Bronchial epithelial cell (primary cell): ENCODE results near the gene CHI3L1. TPM values are rescaled to one million over a fixed set of nuclear protein-coding genes. Genes with fewer than 3 reads are reported as not detected.

Experiments
- DNase-seq: peaks from one replicate; pipeline ENCODE4 v3.0.0-alpha.2; 2010; ENCODE audit warnings: low read depth
- FAIRE-seq: peaks from 2 replicates; lab custom pipeline; 2011; peaks lifted over from hg19 to GRCh38; lab: Jason Lieb, UNC
- H3K27me3 ChIP-seq: 2 replicates; pipeline ENCODE4 v1.5.1; 2011; ENCODE audit warnings: low read length; ENCODE audit not compliant: control insufficient read depth, insufficient read depth
- H3K36me3 ChIP-seq: 2 replicates; pipeline ENCODE4 v1.5.1; 2011; ENCODE audit warnings: low read length; ENCODE audit not compliant: control insufficient read depth, insufficient read depth
- H3K4me3 ChIP-seq: 2 replicates; pipeline ENCODE4 v1.5.1; 2011; ENCODE audit warnings: mild to moderate bottlenecking, low read depth, low read length, control low read depth
- total RNA-seq: library from RNA; depleted of rRNA; stranded (reverse); fragments of >200 nt; gene quantifications from 2 replicates; pipeline ENCODE4 v1.2.1, GENCODE V29; 2014
- TF ChIP-seq, protein P1 (sequence below): IDR thresholded peaks from 2 replicates; pipeline ENCODE4 v1.5.1; 2011; ENCODE audit warnings: mild to moderate bottlenecking, moderate library complexity, low read length, control low read depth, inconsistent platforms; ENCODE audit not compliant: insufficient read depth, severe bottlenecking

The CHI3L1 gene
- total RNA-seq, 1 donor from 2014 or later, result 0.79 TPM

GRCh38 chr1:203165101-203165799, 21.3 kb downstream of the CHI3L1 start:
- Histone ChIP-seq H3K27me3 (peaks cover 7% of the 10 kb centered on the region), H3K36me3 (no peaks in the 10 kb centered on the region), H3K4me3 (no peak overlapping the region)
- FAIRE-seq (no peak), DNase-seq (no peak)
- TF ChIP-seq, protein P1, sequence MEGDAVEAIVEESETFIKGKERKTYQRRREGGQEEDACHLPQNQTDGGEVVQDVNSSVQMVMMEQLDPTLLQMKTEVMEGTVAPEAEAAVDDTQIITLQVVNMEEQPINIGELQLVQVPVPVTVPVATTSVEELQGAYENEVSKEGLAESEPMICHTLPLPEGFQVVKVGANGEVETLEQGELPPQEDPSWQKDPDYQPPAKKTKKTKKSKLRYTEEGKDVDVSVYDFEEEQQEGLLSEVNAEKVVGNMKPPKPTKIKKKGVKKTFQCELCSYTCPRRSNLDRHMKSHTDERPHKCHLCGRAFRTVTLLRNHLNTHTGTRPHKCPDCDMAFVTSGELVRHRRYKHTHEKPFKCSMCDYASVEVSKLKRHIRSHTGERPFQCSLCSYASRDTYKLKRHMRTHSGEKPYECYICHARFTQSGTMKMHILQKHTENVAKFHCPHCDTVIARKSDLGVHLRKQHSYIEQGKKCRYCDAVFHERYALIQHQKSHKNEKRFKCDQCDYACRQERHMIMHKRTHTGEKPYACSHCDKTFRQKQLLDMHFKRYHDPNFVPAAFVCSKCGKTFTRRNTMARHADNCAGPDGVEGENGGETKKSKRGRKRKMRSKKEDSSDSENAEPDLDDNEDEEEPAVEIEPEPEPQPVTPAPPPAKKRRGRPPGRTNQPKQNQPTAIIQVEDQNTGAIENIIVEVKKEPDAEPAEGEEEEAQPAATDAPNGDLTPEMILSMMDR, result no peak

GRCh38 chr1:203163891-203164635, 22.4 kb downstream of the CHI3L1 start:
- no peak overlapping the region for H3K4me3 ChIP-seq
- H3K36me3 ChIP-seq, result no peaks in the 10 kb centered on the region
- peaks cover 7% of the 10 kb centered on the region for H3K27me3 ChIP-seq
- FAIRE-seq (no peak), DNase-seq (no peak)
- TF ChIP-seq, protein P1, result no peak

GRCh38 chr1:203162403-203162802, 24.1 kb downstream of the CHI3L1 start:
- DNase-seq (no peak), FAIRE-seq (no peak)
- peaks cover 4% of the 10 kb centered on the region for H3K27me3 ChIP-seq
- H3K36me3 ChIP-seq, result no peaks in the 10 kb centered on the region
- H3K4me3 ChIP-seq, result no peak overlapping the region
- TF ChIP-seq, protein P1, result no peak

GRCh38 chr1:203161703-203162102, 24.8 kb downstream of the CHI3L1 start:
- FAIRE-seq (no peak), DNase-seq (no peak)
- Histone ChIP-seq H3K27me3 (peaks cover 4% of the 10 kb centered on the region), H3K36me3 (no peaks in the 10 kb centered on the region), H3K4me3 (no peak overlapping the region)
- TF ChIP-seq, protein P1, result no peak

DNA sequence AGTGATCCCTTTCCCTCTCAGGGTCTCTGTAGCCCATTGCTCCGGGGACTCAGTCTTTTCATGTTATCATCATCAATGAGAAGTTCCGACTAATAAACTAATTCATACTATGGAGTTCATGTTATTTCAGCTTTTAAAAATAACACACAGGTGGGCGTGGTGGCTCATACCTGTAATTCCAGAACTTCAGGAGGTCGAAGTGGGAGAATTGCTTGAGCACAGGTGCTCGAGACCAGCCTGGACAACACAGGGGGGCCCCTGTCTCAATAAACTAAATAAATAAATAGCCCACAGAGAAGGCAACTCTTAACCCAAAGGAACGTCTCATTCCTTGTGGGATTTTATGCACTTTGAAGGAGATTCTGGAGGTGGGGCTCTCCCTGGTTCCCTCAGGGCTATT, 25.3 kb downstream of the CHI3L1 start:
- no peak for DNase-seq
- Histone ChIP-seq H3K36me3 (no peaks in the 10 kb centered on the region), H3K27me3 (peaks cover 4% of the 10 kb centered on the region), H3K4me3 (no peak overlapping the region)
- TF ChIP-seq, protein P1, result no peak
- FAIRE-seq, result no peak
